GM08714 (cell line): ENCODE data around the gene BFSP1.

Source experiments
- H3K4me3 ChIP-seq: fragments of 200-500 bp; sonication (Bioruptor generic); 2 replicates; pipeline ENCODE4 v1.5.1; 2014; ENCODE audit warnings: mild to moderate bottlenecking, low read length, inconsistent platforms
- ZNF274 ChIP-seq: IDR thresholded peaks from 2 replicates; pipeline ENCODE4 v1.6.1; 2012; ENCODE audit warnings: mild to moderate bottlenecking, low read depth, low read length

Gene BFSP1

GRCh38 chr20:17461941-17462340, 69.2 kb downstream of the BFSP1 start:
- no peak for TF ChIP-seq ZNF274

GRCh38 chr20:17460119-17460518, 71.1 kb downstream of the BFSP1 start:
- no peak for TF ChIP-seq ZNF274
- H3K4me3 ChIP-seq, result no peak overlapping the region

More at GRCh38 chr20:17461941-17462340, 69.2 kb downstream of the BFSP1 start:
- no peak overlapping the region for H3K4me3 ChIP-seq

- H3K4me3 ChIP-seq, result no peak overlapping the region
- TF ChIP-seq ZNF274, result no peak
These were observed 73.5 kb downstream of the BFSP1 start for GRCh38 chr20:17457588-17458190.

GRCh38 chr20:17457079-17457478, 74.1 kb downstream of the BFSP1 start:
- H3K4me3 ChIP-seq, result no peak overlapping the region

GRCh38 chr20:17456279-17456678, 74.9 kb downstream of the BFSP1 start:
- H3K4me3 ChIP-seq, result no peak overlapping the region
- TF ChIP-seq ZNF274, result no peak

More at GRCh38 chr20:17457079-17457478, 74.1 kb downstream of the BFSP1 start:
- no peak for TF ChIP-seq ZNF274

GRCh38 chr20:17453592-17453991, 77.6 kb downstream of the BFSP1 start:
- no peak for TF ChIP-seq ZNF274
- H3K4me3 ChIP-seq, result no peak overlapping the region

GRCh38 chr20:17452441-17452840, 78.7 kb downstream of the BFSP1 start:
- no peak for TF ChIP-seq ZNF274

GRCh38 chr20:17449031-17449430, 82.1 kb downstream of the BFSP1 start:
- no peak for TF ChIP-seq ZNF274
- no peak overlapping the region for H3K4me3 ChIP-seq

More at GRCh38 chr20:17452441-17452840, 78.7 kb downstream of the BFSP1 start:
- no peak overlapping the region for H3K4me3 ChIP-seq

- TF ChIP-seq ZNF274, result no peak
- no peak overlapping the region for H3K4me3 ChIP-seq
These were observed 83.1 kb downstream of the BFSP1 start for GRCh38 chr20:17448071-17448470.

GRCh38 chr20:17446171-17446570, 85.0 kb downstream of the BFSP1 start:
- no peak for TF ChIP-seq ZNF274

GRCh38 chr20:17445543-17445942, 85.6 kb downstream of the BFSP1 start:
- no peak overlapping the region for H3K4me3 ChIP-seq
- no peak for TF ChIP-seq ZNF274

More at GRCh38 chr20:17446171-17446570, 85.0 kb downstream of the BFSP1 start:
- H3K4me3 ChIP-seq, result no peak overlapping the region

GRCh38 chr20:17444091-17444490, 87.1 kb downstream of the BFSP1 start:
- TF ChIP-seq ZNF274, result no peak
- H3K4me3 ChIP-seq, result no peak overlapping the region
